Head of caudate nucleus (tissue), 42 donors: ENCODE results near the gene SPIRE1.
"Not testable (repeated sequence)": the region's sequence is repeated elsewhere in the genome, so short reads cannot be mapped to it uniquely, and the experiment has no call there.

ENCODE experiments used
- DNase-seq, 42 donors: peaks; one replicate each; pipeline versions ENCODE4 v3.0.0 to v3.0.0-alpha.2; 2020 to 2021; ENCODE audit warnings: mixed read lengths in 7 of 42
- intact Hi-C: fragments of 100-400 bp; cut with DNase I; formaldehyde crosslinking; loops from one replicate; pipeline ENCODE4 v1.15.0; 2022

Gene SPIRE1

GRCh38 chr18:12416098-12416729, 241.7 kb downstream of the SPIRE1 start:
- DNase-seq, result no peak
- intact Hi-C loops, result no loop called here

GRCh38 chr18:12411456-12411855, 246.5 kb downstream of the SPIRE1 start:
- intact Hi-C loops, result no loop called here
- no peak for DNase-seq

GRCh38 chr18:12410747-12411146, 247.2 kb downstream of the SPIRE1 start:
- DNase-seq, intact Hi-C loops: not testable (repeated sequence)

- intact Hi-C loops, result no loop called here
- DNase-seq, result no peak
Observed at GRCh38 chr18:12410081-12410481, 247.8 kb downstream of the SPIRE1 start.

DNA sequence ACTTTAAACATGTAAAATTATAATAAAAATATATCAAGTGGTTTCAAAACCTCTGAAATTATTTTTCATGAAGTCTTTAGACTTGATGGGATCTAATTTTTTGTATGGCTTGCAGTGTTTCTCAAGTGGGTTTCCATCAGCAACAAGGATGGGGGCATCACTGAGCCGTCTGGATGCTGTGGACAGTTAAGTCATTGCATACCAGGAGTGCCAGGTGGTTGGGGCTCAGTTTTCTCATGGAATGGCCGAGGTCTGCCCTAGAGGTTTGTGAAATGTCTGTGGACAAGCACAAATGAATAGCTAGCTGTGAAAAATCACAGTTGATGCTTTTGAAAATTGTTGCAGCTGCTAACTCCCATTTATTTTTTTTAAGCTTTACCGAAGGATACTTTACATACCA, 248.4 kb downstream of the SPIRE1 start:
- intact Hi-C loops, result loop anchor here (5.0 to 10.0 kb wide), 2 partner anchors 45 to 248 kb away; partner anchors contain the start of gene SPIRE1
- DNase-seq, result no peak

DNA sequence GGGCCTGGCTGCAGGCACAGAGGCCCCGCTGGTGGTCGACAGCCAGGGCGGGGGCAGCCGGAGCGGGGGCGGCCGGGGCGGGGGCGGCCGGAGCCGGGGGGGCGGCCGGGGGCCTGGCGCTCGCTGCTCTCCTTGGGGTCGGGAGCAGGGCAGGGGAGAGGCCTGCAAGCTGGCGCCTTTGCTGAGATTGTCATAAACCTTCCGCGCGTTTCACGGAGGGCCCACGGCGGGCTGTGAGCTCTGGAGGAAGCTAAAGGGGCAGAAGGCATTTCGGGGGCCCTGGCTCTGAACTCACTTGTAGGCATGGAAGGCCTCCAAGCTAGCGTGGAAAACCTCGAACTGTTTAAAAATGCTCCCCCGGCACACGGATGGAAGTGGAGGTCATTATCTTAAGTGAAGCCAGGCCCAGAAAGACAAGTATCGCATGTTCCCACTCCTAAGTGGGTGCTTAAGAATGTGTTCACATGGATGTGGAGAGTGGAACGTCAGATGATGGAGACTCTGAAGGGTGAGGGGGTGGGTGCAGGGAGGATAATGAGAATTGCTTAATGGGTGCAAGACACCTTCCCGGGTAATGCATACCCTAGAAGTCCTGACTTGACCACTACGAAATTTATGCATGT, 249.5 kb downstream of the SPIRE1 start:
- DNase-seq, result peak in 22 of 42 donors; percentile 8 to 59 (median 30)
- intact Hi-C loops, result loop anchor here (5.0 to 10.0 kb wide), 2 partner anchors 46 to 249 kb away; partner anchors contain the start of gene SPIRE1

DNA sequence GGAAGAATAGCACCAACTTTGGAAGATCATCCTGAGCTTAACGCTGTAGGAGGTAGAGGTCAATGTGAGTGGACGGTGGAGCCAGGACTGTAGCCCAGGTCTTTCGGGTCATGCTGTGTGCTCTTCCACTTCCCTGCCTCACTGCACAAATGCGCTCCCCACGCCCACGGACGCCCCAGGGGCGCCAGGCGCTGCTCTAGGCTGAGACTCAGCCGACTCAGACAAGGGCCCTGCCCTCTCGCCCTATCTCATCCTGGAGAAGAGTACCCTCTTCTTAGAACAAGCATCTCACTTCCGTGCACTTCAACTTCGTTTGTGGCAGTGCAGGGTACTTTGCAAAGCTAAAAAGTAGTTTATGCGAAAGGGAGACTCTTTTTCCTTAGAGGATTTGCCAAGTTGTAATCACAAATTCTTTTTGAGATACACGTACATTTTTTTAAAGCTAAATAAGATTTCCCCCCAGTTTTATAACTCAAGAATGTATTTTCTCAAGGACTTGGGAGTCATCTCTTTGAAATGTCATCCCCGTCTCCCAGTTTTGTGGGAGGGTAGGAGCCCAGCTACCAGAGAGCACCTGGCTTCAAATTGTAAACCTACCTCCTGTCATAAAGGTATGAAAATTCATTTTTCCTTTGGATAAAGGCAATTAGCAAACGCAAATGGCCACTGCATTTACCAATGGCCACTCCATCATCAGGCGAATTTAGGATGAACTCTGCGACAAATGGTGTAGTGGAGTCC, 251.4 kb downstream of the SPIRE1 start:
- intact Hi-C loops, result loop anchor here (5.0 to 10.0 kb wide), 2 partner anchors 48 to 251 kb away; partner anchors contain the start of gene SPIRE1
- no peak for DNase-seq

DNA sequence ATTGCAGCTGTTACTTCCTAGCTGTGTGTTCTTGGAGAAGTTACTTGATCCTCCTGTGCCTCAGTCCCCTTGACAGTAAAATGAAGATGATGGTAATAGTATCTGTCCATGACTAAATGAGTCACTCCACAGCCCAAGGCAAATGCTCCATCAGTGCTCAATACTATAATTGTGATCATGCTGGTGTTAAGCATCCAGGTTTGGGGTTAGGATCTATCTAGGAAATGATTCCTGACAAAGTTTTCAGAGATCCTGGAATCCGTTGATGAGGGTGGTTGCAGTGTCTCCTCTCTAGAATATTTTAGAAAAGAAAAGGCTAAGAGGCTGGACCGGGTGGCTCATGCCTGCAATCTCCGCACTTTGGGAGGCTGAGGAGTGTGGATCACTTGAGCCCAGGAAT, 252.8 kb downstream of the SPIRE1 start:
- DNase-seq, result no peak
- intact Hi-C loops, result loop anchor here (5.0 to 10.0 kb wide), 2 partner anchors 50 to 252 kb away; partner anchors contain the start of gene SPIRE1

- no peak for DNase-seq
- intact Hi-C loops, result loop anchor here (10.0 kb wide), 1 partner anchor 51 kb away; no protein-coding TSS in a partner anchor
Observed at GRCh38 chr18:12403601-12404506, 254.1 kb downstream of the SPIRE1 start.

DNA sequence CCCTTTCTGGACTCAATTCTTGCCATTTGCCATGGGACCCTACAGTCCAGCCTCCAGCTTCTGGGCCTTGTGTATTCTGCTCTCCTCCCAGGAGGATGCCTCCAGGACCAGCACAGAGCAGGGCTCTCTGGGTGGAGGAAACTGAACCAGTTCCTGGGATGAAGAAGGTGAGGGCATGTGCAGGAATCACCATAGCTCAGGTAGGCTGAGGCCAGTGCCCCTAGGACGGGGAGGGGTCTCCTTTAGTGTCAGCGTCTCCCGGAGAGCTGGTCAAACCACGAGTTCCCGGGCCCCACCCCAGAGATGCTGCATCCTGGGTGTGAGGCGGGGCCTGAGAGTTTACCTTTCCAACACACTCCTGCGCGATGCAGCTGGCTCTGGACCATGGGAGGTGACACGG, 256.0 kb downstream of the SPIRE1 start:
- intact Hi-C loops, result loop anchor here (10.0 kb wide), 1 partner anchor 53 kb away; no protein-coding TSS in a partner anchor

GRCh38 chr18:12399231-12399630, 258.7 kb downstream of the SPIRE1 start:
- intact Hi-C loops, result no loop called here
- DNase-seq, result no peak

More for the DNA sequence above, 256.0 kb downstream of the SPIRE1 start:
- DNase-seq, result no peak

DNA sequence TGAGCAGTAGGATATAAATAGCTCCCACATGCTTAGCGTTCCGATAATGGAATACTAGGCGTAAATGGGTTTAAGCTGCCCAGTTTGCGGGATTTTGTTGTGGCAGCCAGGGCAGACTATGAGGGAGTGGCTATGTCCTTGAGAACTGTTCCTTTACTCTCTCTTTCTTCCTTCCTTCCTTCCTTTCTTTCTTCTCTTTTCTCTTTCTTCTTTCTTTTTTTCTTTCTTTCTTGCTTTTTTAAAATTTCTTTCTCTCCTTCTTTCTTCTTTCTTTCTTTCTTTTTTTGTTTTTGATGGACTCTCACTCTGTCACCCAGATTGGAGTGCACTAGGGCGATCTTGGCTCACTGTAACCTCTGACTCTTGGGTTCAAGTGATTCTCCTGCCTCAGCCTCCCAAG, 259.3 kb downstream of the SPIRE1 start:
- DNase-seq, result no peak
- intact Hi-C loops, result no loop called here

DNA sequence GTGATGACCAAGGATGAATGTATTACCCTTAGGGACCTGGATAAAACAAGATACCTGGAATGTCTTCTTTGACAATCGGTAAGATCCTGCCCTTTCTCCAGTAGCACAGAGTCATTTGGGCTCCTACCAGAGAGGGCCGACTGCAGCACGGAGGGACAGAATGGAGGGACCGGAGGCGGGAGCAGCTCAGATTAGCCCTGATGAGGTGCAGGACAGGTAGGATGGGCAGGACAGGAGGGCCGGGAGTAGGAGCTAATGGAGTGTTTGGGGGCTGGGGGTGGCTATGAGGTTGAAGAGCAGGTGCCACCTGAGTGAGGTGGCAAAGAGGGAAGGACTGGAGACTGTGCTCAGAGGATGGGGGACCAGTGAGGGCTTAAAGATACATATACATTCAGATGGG, 260.1 kb downstream of the SPIRE1 start:
- intact Hi-C loops, result no loop called here
- DNase-seq, result no peak

- intact Hi-C loops, result no loop called here
- no peak for DNase-seq
Observed at GRCh38 chr18:12397254-12397653, 260.7 kb downstream of the SPIRE1 start.
